H9 (cell line): ENCODE measurements around the gene TFAP2A. TPM values are rescaled to one million over a fixed set of nuclear protein-coding genes. Genes with fewer than 3 reads are reported as not detected.

Source experiments
- DNase-seq: peaks from one replicate; pipeline ENCODE4 v3.0.0-alpha.2; 2017
- H2AFZ ChIP-seq: one replicate; pipeline ENCODE4 v1.6.1; 2013; ENCODE audit warnings: mild to moderate bottlenecking, low read length, control low read depth, moderate library complexity
- H2AK5ac ChIP-seq: 2 replicates; pipeline ENCODE4 v1.6.1; 2013; ENCODE audit warnings: low read length, control low read depth, mixed read lengths; ENCODE audit not compliant: insufficient read length
- H2BK120ac ChIP-seq: one replicate; pipeline ENCODE4 v1.6.1; 2013; ENCODE audit warnings: low read depth, mild to moderate bottlenecking, low read length, control low read depth, inconsistent platforms; ENCODE audit not compliant: poor library complexity, severe bottlenecking
- H2BK12ac ChIP-seq: 2 replicates; pipeline ENCODE4 v1.6.1; 2013; ENCODE audit warnings: low read length, control low read depth, mixed read lengths, low read depth; ENCODE audit not compliant: insufficient read length
- H2BK15ac ChIP-seq: 2 replicates; pipeline ENCODE4 v1.6.1; 2013; ENCODE audit warnings: low read depth, low read length, control low read depth
- H2BK20ac ChIP-seq: one replicate; pipeline ENCODE4 v1.6.1; 2013; ENCODE audit warnings: low read depth, mild to moderate bottlenecking, low read length, control low read depth, inconsistent platforms; ENCODE audit not compliant: poor library complexity, severe bottlenecking
- H2BK5ac ChIP-seq: 2 replicates; pipeline ENCODE4 v1.6.1; 2013; ENCODE audit warnings: low read length, control low read depth, mixed read lengths; ENCODE audit not compliant: insufficient read length
- H3K14ac ChIP-seq: 2 replicates; pipeline ENCODE4 v1.6.1; 2013; ENCODE audit warnings: low read length, control low read depth; ENCODE audit not compliant: insufficient read depth
- H3K18ac ChIP-seq: 2 replicates; pipeline ENCODE4 v1.6.1; 2013; ENCODE audit warnings: low read depth, mild to moderate bottlenecking, mixed read lengths, low read length, control low read depth; ENCODE audit not compliant: insufficient read length
- H3K23ac ChIP-seq: 2 replicates; pipeline ENCODE4 v1.6.1; 2013; ENCODE audit warnings: low read length, control low read depth, mixed read lengths, low read depth; ENCODE audit not compliant: insufficient read length
- H3K23me2 ChIP-seq: 2 replicates; pipeline ENCODE4 v1.6.1; 2013; ENCODE audit warnings: low read depth, mild to moderate bottlenecking, mixed read lengths, low read length, control low read depth; ENCODE audit not compliant: insufficient read length, poor library complexity, severe bottlenecking
- H3K27ac ChIP-seq: 2 replicates; pipeline ENCODE4 v1.5.1; 2013; ENCODE audit warnings: low read length, control low read depth, mixed read lengths, low read depth; ENCODE audit not compliant: insufficient read length
- H3K27me3 ChIP-seq: 2 replicates; pipeline ENCODE4 v1.6.1; 2013; ENCODE audit warnings: low read length, control low read depth, inconsistent platforms; ENCODE audit not compliant: insufficient read depth
- H3K4ac ChIP-seq: 2 replicates; pipeline ENCODE4 v1.6.1; 2013; ENCODE audit warnings: low read depth, mild to moderate bottlenecking, control low read depth, inconsistent platforms, low read length, moderate library complexity
- H3K4me1 ChIP-seq: 2 replicates; pipeline ENCODE4 v1.6.1; 2013; ENCODE audit warnings: low read length, control low read depth, inconsistent platforms; ENCODE audit not compliant: insufficient read depth
- H3K4me2 ChIP-seq: 2 replicates; pipeline ENCODE4 v1.6.1; 2013; ENCODE audit warnings: low read length, control low read depth, mixed read lengths; ENCODE audit not compliant: insufficient read length, insufficient read depth
- H3K56ac ChIP-seq: 2 replicates; pipeline ENCODE4 v1.6.1; 2013; ENCODE audit warnings: low read depth, mild to moderate bottlenecking, mixed read lengths, low read length, control low read depth; ENCODE audit not compliant: insufficient read length
- H3K79me1 ChIP-seq: 2 replicates; pipeline ENCODE4 v1.6.1; 2013; ENCODE audit warnings: low read depth, mild to moderate bottlenecking, moderate library complexity, low read length, control low read depth, inconsistent platforms; ENCODE audit not compliant: insufficient read depth, poor library complexity, severe bottlenecking
- H3K79me2 ChIP-seq: 2 replicates; pipeline ENCODE4 v1.6.1; 2013; ENCODE audit warnings: low read length, control low read depth, inconsistent platforms; ENCODE audit not compliant: insufficient read depth
- H3K9ac ChIP-seq: 2 replicates; pipeline ENCODE4 v1.6.1; 2013; ENCODE audit warnings: low read length, control low read depth, mixed read lengths; ENCODE audit not compliant: insufficient read length; ENCODE audit errors: extremely low read depth
- H3K9me3 ChIP-seq: one replicate; pipeline ENCODE4 v1.6.1; 2013; ENCODE audit warnings: low read depth, low read length, inconsistent platforms; ENCODE audit not compliant: control insufficient read depth
- H3T11ph ChIP-seq: one replicate; pipeline ENCODE4 v1.6.1; 2013; ENCODE audit warnings: mild to moderate bottlenecking, low read length, control low read depth, inconsistent platforms
- H4K20me1 ChIP-seq: one replicate; pipeline ENCODE4 v1.6.1; 2013; ENCODE audit not compliant: control insufficient read depth, insufficient read length, insufficient read depth
- H4K5ac ChIP-seq: 2 replicates; pipeline ENCODE4 v1.6.1; 2013; ENCODE audit warnings: low read depth, mild to moderate bottlenecking, mixed read lengths, low read length, control low read depth; ENCODE audit not compliant: insufficient read length
- H4K8ac ChIP-seq: replicated peaks from 2 replicates; pipeline ENCODE4 v1.6.1; 2013; ENCODE audit warnings: low read length, control low read depth, mixed read lengths, low read depth; ENCODE audit not compliant: insufficient read length
- H4K91ac ChIP-seq: 2 replicates; pipeline ENCODE4 v1.6.1; 2013; ENCODE audit warnings: low read depth, mild to moderate bottlenecking, moderate library complexity, mixed read lengths, low read length, control low read depth; ENCODE audit not compliant: insufficient read length
- H3K27ac Mint-ChIP-seq, 3 experiments: 2 replicates in 2 of 3; 3 replicates in 1 of 3; pipeline ENCODE4 v1.8.0; 2020 to 2021; ENCODE audit warnings: mixed read lengths in 3 of 3, mild to moderate bottlenecking in 1 of 3, moderate library complexity in 1 of 3
- H3K27me3 Mint-ChIP-seq: 2 replicates; pipeline ENCODE4 v1.8.0; 2021; ENCODE audit warnings: low read depth, mild to moderate bottlenecking, moderate library complexity, mixed read lengths
- H3K36me3 Mint-ChIP-seq, 3 experiments: 2 replicates in 2 of 3; 3 replicates in 1 of 3; pipeline ENCODE4 v1.8.0; 2020 to 2021; ENCODE audit warnings: low read depth in 3 of 3, mixed read lengths in 3 of 3; ENCODE audit not compliant: insufficient read depth in 1 of 3
- H3K4me1 Mint-ChIP-seq, 2 experiments: 2 replicates each; pipeline ENCODE4 v1.8.0; 2020; ENCODE audit warnings: mixed read lengths in 2 of 2
- H3K4me3 Mint-ChIP-seq, 2 experiments: 2 replicates in 1 of 2; 3 replicates in 1 of 2; pipeline ENCODE4 v1.8.0; 2020 to 2021; ENCODE audit warnings: mild to moderate bottlenecking in 2 of 2, mixed read lengths in 2 of 2, moderate library complexity in 1 of 2
- H3K9me3 Mint-ChIP-seq, 2 experiments: 2 replicates in 1 of 2; 3 replicates in 1 of 2; pipeline ENCODE4 v1.8.0; 2020; ENCODE audit warnings: mild to moderate bottlenecking in 2 of 2, mixed read lengths in 2 of 2, moderate library complexity in 1 of 2
- CTCF ChIP-seq: fragments of 200-600 bp; sonication (generic); conservative IDR thresholded peaks from 3 replicates; pipeline ENCODE4 v1.8.0; 2021; ENCODE audit warnings: antibody characterized with exemption, mild to moderate bottlenecking
- WGBS: extraction: QIAGEN DNeasy Blood & Tissue Kit; methylation state at CpG from one replicate; pipeline ENCODE4 v1.1.7; 2013; ENCODE audit warnings: missing lambda C conversion rate, low lambda C conversion rate, mixed read lengths; ENCODE audit not compliant: insufficient read length; ENCODE audit errors: extremely low coverage; 5-methylcytosine and 5-hydroxymethylcytosine counted together
- total RNA-seq: library from RNA; stranded (reverse); gene quantifications from 2 replicates; pipeline ENCODE4 v1.2.1, GENCODE V29; 2021

The TFAP2A gene
- total RNA-seq, 1 experiment from 2014 or later, result 2.6 TPM

GRCh38 chr6:10409731-10410206 is 5.1 kb downstream of the TFAP2A start:
- Histone ChIP-seq H3K23me2 (peaks cover 19% of the 10 kb centered on the region), H3K14ac (no peak overlapping the region), H2AK5ac (no peak overlapping the region), H3K79me2 (no peaks in the 10 kb centered on the region), H3K23ac (no peak overlapping the region), H3K4me2 (no peak overlapping the region), H4K20me1 (no peaks in the 10 kb centered on the region), H4K91ac (no peak overlapping the region), H3T11ph (no peak overlapping the region), H3K4ac (no peak overlapping the region), H3K9me3 (no peaks in the 10 kb centered on the region), H2BK12ac (no peak overlapping the region), H2AFZ (no peak overlapping the region), H4K8ac (no peak overlapping the region), H2BK5ac (no peak overlapping the region), H3K9ac (no peak overlapping the region), H2BK120ac (no peak overlapping the region), H3K27ac (no peak overlapping the region), H2BK15ac (no peak overlapping the region), H3K4me1 (peaks cover 6% of the 10 kb centered on the region; the same call in 1 of the 2 replicates), H3K56ac (no peak overlapping the region), H2BK20ac (no peak overlapping the region), H4K5ac (no peak overlapping the region), H3K18ac (no peak overlapping the region), H3K79me1 (no peaks in the 10 kb centered on the region), H3K27me3 (peaks cover 75% of the 10 kb centered on the region)
- Mint-ChIP-seq H3K36me3 (peaks cover 0 to 4% (median 0%) of the 10 kb centered on the region in 3 experiments; a peak in 1 of 7 replicates), H3K27me3 (peaks cover 99% of the 10 kb centered on the region), H3K9me3 (peaks cover 0 to 11% of the 10 kb centered on the region in 2 experiments; a peak in 2 of 5 replicates), H3K4me1 (peaks cover 52 to 78% of the 10 kb centered on the region in 2 experiments), H3K4me3 (peak overlapping the region in 1 of 2 experiments; percentile 72; a peak in 3 of 5 replicates), H3K27ac (no peak overlapping the region)
- no peak for TF ChIP-seq CTCF
- WGBS, result no CpG with 5 or more reads among the region's 30 CpGs
- DNase-seq, result no peak
